ENCODE measurements around the gene TMEM183A. TPM values are rescaled to one million over a fixed set of nuclear protein-coding genes. Genes with fewer than 3 reads are reported as not detected.

TMEM183A gene
- total and polyA plus RNA-seq, 2 donors (not counting 1 experiment from before 2014, with no cell fraction given): 61.2 to 65.2 TPM

DNA sequence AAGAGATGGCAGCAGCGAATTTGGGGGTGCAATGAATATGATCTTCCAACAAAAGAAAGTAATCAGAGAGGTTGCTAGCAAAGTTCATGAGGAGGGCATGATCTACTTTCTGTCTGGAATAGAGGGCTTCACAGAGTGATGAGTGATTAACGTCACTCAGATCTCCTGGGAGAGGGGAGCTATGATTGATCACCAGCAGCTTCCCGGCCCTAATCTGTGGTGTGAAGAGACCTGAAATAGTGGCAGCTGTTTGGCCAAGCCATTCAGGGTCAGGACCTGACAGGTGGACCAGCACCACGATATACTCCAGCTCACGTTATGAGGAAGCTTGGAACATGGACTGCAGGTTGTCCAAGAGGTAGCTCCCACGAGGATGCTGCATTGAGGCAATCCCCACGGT, 19.9 kb upstream of the TMEM183A start:
- Histone ChIP-seq H3K9ac (ENCODE audit: low read length) (no peak overlapping the region), H2AFZ (ENCODE audit: insufficient read depth, low read depth, low read length, poor library complexity, severe bottlenecking) (no peak overlapping the region), H3K79me2 (ENCODE audit: control insufficient read depth, insufficient read depth, low read length) (no peaks in the 10 kb centered on the region), H4K20me1 (ENCODE audit: control insufficient read depth, insufficient read depth, low read length, poor library complexity, severe bottlenecking) (no peaks in the 10 kb centered on the region), H3K9me3 (ENCODE audit: control extremely low read depth in 1 of 3, control insufficient read depth in 2 of 3, insufficient read depth in 1 of 3, low read length in 2 of 3) (no peaks in the 10 kb centered on the region), H3K4me1 (ENCODE audit: control insufficient read depth in 2 of 2, insufficient read depth in 2 of 2, low read length in 2 of 2) (peaks cover 23 to 27% of the 10 kb centered on the region in 2 donors), H3K4me3 (ENCODE audit: control extremely low read depth in 1 of 5, extremely low read depth in 1 of 5, insufficient read depth in 1 of 5, low read depth in 2 of 5, low read length in 4 of 5) (no peak overlapping the region), H3K4me2 (replicated peaks; ENCODE audit: low read depth, low read length, poor library complexity, severe bottlenecking) (no peak overlapping the region), H3K27me3 (replicated peaks in 1 of 4; ENCODE audit: control extremely low read depth in 1 of 4, control insufficient read depth in 3 of 4, insufficient read depth in 4 of 4, low read length in 3 of 4) (no peaks in the 10 kb centered on the region), H3K27ac (ENCODE audit: low read length in 2 of 2) (no peak overlapping the region), H3K36me3 (replicated peaks in 1 of 2; ENCODE audit: control extremely low read depth in 1 of 2, control insufficient read depth in 1 of 2, extremely low read depth in 1 of 2, insufficient read depth in 2 of 2, low read length in 1 of 2) (no peaks in the 10 kb centered on the region)
- no peak overlapping the region for H3K4me3 Mint-ChIP-seq
- H3K9me3 Mint-ChIP-seq (ENCODE audit: insufficient read depth): no peaks in the 10 kb centered on the region
- DNase-seq (no peak), ATAC-seq (ENCODE audit: low read depth) (no peak)
- CTCF ChIA-PET: interaction anchor here (3.5 kb wide), 1 partner anchor 11 kb away, joined by 25 read pairs; no protein-coding TSS in a partner anchor
- TF ChIP-seq, protein P1, sequence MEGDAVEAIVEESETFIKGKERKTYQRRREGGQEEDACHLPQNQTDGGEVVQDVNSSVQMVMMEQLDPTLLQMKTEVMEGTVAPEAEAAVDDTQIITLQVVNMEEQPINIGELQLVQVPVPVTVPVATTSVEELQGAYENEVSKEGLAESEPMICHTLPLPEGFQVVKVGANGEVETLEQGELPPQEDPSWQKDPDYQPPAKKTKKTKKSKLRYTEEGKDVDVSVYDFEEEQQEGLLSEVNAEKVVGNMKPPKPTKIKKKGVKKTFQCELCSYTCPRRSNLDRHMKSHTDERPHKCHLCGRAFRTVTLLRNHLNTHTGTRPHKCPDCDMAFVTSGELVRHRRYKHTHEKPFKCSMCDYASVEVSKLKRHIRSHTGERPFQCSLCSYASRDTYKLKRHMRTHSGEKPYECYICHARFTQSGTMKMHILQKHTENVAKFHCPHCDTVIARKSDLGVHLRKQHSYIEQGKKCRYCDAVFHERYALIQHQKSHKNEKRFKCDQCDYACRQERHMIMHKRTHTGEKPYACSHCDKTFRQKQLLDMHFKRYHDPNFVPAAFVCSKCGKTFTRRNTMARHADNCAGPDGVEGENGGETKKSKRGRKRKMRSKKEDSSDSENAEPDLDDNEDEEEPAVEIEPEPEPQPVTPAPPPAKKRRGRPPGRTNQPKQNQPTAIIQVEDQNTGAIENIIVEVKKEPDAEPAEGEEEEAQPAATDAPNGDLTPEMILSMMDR (IDR thresholded peaks at IDR 0.05): no peak
- TF ChIP-seq EZH2 (IDR thresholded peaks at IDR 0.05; ENCODE audit: borderline replicate concordance, insufficient read depth, low read depth, low read length, poor library complexity, severe bottlenecking): no peak
- H3K27ac Mint-ChIP-seq: no peak overlapping the region
- no peaks in the 10 kb centered on the region for H3K27me3 Mint-ChIP-seq
- H3K4me1 Mint-ChIP-seq: peaks cover 41% of the 10 kb centered on the region
- intact Hi-C loops (cut with micrococcal nuclease): no loop called here
- POLR2A ChIA-PET: no interaction called here
- 93% methylated on average over 7 of the region's 7 CpGs for WGBS (ENCODE audit: insufficient coverage)

DNA sequence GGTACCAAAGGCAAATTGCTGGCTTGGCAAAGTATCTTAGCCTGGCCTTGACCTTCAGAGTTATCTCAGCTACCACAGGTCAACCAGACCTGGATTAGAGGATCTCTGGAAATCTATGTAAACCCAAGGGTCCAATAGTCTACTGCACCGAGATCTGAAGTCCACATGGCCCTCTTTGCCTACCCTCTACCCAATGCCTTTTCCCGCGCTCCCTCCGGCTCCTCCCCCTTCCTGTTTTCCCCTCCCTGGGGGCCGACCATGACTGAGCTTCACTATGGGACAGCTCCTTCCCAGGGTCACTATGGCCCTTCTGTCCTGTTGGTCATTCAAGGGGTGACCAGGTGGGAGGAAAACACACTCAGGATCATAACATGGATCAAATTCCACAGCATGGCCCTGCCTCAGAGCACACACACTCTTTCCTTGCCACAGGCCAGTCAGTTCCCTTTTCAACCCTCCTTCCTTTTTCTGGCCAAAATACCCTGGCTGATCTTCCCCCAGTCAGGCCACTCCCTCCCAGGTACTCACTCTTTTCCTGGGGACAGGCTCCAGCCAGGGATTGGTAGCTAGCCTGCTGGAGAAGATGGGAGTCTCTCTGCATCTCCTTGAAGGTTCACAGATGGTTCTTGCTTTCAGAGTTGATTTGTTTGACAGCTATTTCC, 19.1 kb upstream of the TMEM183A start:
- no peak for TF ChIP-seq EZH2 (IDR thresholded peaks at IDR 0.05; ENCODE audit: borderline replicate concordance, insufficient read depth, low read depth, low read length, poor library complexity, severe bottlenecking)
- TF ChIP-seq, protein P1 (IDR thresholded peaks at IDR 0.05): no peak
- Histone ChIP-seq H3K9ac (ENCODE audit: low read length) (no peak overlapping the region), H3K36me3 (replicated peaks in 1 of 2; ENCODE audit: control extremely low read depth in 1 of 2, control insufficient read depth in 1 of 2, extremely low read depth in 1 of 2, insufficient read depth in 2 of 2, low read length in 1 of 2) (no peaks in the 10 kb centered on the region), H3K9me3 (ENCODE audit: control extremely low read depth in 1 of 3, control insufficient read depth in 2 of 3, insufficient read depth in 1 of 3, low read length in 2 of 3) (no peaks in the 10 kb centered on the region), H3K4me2 (replicated peaks; ENCODE audit: low read depth, low read length, poor library complexity, severe bottlenecking) (no peak overlapping the region), H2AFZ (ENCODE audit: insufficient read depth, low read depth, low read length, poor library complexity, severe bottlenecking) (no peak overlapping the region), H3K79me2 (ENCODE audit: control insufficient read depth, insufficient read depth, low read length) (no peaks in the 10 kb centered on the region), H3K27ac (ENCODE audit: low read length in 2 of 2) (no peak overlapping the region), H3K4me3 (ENCODE audit: control extremely low read depth in 1 of 5, extremely low read depth in 1 of 5, insufficient read depth in 1 of 5, low read depth in 2 of 5, low read length in 4 of 5) (no peak overlapping the region), H4K20me1 (ENCODE audit: control insufficient read depth, insufficient read depth, low read length, poor library complexity, severe bottlenecking) (no peaks in the 10 kb centered on the region), H3K27me3 (replicated peaks in 1 of 4; ENCODE audit: control extremely low read depth in 1 of 4, control insufficient read depth in 3 of 4, insufficient read depth in 4 of 4, low read length in 3 of 4) (no peaks in the 10 kb centered on the region), H3K4me1 (ENCODE audit: control insufficient read depth in 2 of 2, insufficient read depth in 2 of 2, low read length in 2 of 2) (peaks cover 23 to 27% of the 10 kb centered on the region in 2 donors)
- Mint-ChIP-seq H3K9me3 (ENCODE audit: insufficient read depth) (no peaks in the 10 kb centered on the region), H3K4me1 (peaks cover 41% of the 10 kb centered on the region), H3K4me3 (no peak overlapping the region), H3K27me3 (no peaks in the 10 kb centered on the region), H3K27ac (no peak overlapping the region)
- intact Hi-C loops (cut with micrococcal nuclease): no loop called here
- no peak for ATAC-seq (ENCODE audit: low read depth)
- ChIA-PET CTCF (interaction anchor here (3.5 kb wide), 1 partner anchor 11 kb away, joined by 25 read pairs; no protein-coding TSS in a partner anchor), POLR2A (no interaction called here)
- WGBS (ENCODE audit: insufficient coverage): 98% methylated on average over 4 of the region's 5 CpGs
- no peak for DNase-seq
